Activated T-helper 2 cell treated with anti-CD3 and anti-CD28 coated beads, Interferon-gamma antibody, Interleukin-2, Interleukin-4, amounts not matched to agents 10 μg/mL and 5 μg/mL and 100 μg/mL, durations not matched to agents 14 hours and 24 hours and 36 hours (primary cell): ENCODE measurements around the gene SCG2. TPM values are rescaled to one million over a fixed set of nuclear protein-coding genes. Genes with fewer than 3 reads are reported as not detected.

Experiments
- DNase-seq: peaks from one replicate; pipeline ENCODE4 v3.0.0; 2021; ENCODE audit warnings: low spot score
- H3K27ac Mint-ChIP-seq: one replicate; pipeline ENCODE4 v1.8.0; 2021; ENCODE audit warnings: mixed read lengths
- H3K27me3 Mint-ChIP-seq: one replicate; pipeline ENCODE4 v1.8.0; 2021; ENCODE audit warnings: low read depth, mixed read lengths
- H3K36me3 Mint-ChIP-seq: one replicate; pipeline ENCODE4 v1.8.0; 2021; ENCODE audit warnings: low read depth, mixed read lengths
- H3K4me1 Mint-ChIP-seq: one replicate; pipeline ENCODE4 v1.8.0; 2021; ENCODE audit warnings: low read depth, mixed read lengths
- H3K4me3 Mint-ChIP-seq: one replicate; pipeline ENCODE4 v1.8.0; 2021; ENCODE audit warnings: low read depth, mild to moderate bottlenecking, moderate library complexity, mixed read lengths
- H3K9me3 Mint-ChIP-seq: one replicate; pipeline ENCODE4 v1.8.0; 2021; ENCODE audit warnings: mixed read lengths
- intact Hi-C: fragments of 100-400 bp; cut with micrococcal nuclease; formaldehyde crosslinking; loops from one replicate; pipeline ENCODE4 v1.15.1; 2023
- total RNA-seq: library from RNA; stranded (reverse); gene quantifications from 2 replicates; pipeline ENCODE4 v1.2.3, GENCODE V29; 2022

Gene SCG2
- total RNA-seq, 1 donor from 2014 or later, result not detected

DNA sequence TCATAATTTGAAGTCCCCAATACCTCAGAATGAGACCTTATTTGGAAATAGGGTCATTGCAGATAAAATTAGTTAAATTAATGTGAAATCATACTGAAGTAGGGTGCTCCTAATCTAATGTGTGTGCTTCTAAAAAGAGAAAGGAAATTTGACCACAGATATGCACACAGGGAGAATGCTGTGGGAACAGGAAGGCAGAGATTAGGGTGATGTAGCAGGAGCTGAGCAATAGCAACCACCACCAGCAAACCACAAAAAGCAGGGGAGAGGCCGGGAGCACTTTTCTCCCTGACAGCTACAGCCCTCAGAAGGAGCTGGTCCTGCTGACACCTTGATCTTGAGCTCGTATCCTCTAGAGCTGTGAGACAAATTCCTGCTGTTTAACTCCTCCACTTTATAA is 24.6 kb upstream of the SCG2 start:
- Mint-ChIP-seq H3K4me3 (no peak overlapping the region), H3K36me3 (no peaks in the 10 kb centered on the region)
- intact Hi-C loops, result no loop called here

GRCh38 chr2:223625652-223626051 is 23.5 kb upstream of the SCG2 start:
- intact Hi-C loops, result no loop called here
- Mint-ChIP-seq H3K27ac (no peak overlapping the region), H3K4me1 (no peaks in the 10 kb centered on the region), H3K9me3 (no peaks in the 10 kb centered on the region), H3K4me3 (no peak overlapping the region), H3K27me3 (peaks cover 9% of the 10 kb centered on the region), H3K36me3 (no peaks in the 10 kb centered on the region)
- no peak for DNase-seq

More for the DNA sequence above, 24.6 kb upstream of the SCG2 start:
- DNase-seq, result no peak
- Mint-ChIP-seq H3K27me3 (peaks cover 9% of the 10 kb centered on the region), H3K9me3 (no peaks in the 10 kb centered on the region), H3K4me1 (no peaks in the 10 kb centered on the region), H3K27ac (no peak overlapping the region)

GRCh38 chr2:223621901-223622300 is 19.7 kb upstream of the SCG2 start:
- Mint-ChIP-seq H3K9me3 (no peaks in the 10 kb centered on the region), H3K27ac (no peak overlapping the region), H3K27me3 (peaks cover 26% of the 10 kb centered on the region), H3K4me1 (no peaks in the 10 kb centered on the region), H3K4me3 (no peak overlapping the region), H3K36me3 (no peaks in the 10 kb centered on the region)
- DNase-seq, result no peak
- intact Hi-C loops, result no loop called here

- no peaks in the 10 kb centered on the region for H3K36me3 Mint-ChIP-seq
- no peak for DNase-seq
- peaks cover 20% of the 10 kb centered on the region for H3K27me3 Mint-ChIP-seq
- H3K4me1 Mint-ChIP-seq, result no peaks in the 10 kb centered on the region
- H3K9me3 Mint-ChIP-seq, result no peaks in the 10 kb centered on the region
- no peak overlapping the region for H3K4me3 Mint-ChIP-seq
- intact Hi-C loops, result loop anchor here (10.0 kb wide), 1 partner anchor 645 kb away; no protein-coding TSS in a partner anchor
- H3K27ac Mint-ChIP-seq, result no peak overlapping the region
These were observed 17.4 kb upstream of the SCG2 start for GRCh38 chr2:223619486-223620129.

DNA sequence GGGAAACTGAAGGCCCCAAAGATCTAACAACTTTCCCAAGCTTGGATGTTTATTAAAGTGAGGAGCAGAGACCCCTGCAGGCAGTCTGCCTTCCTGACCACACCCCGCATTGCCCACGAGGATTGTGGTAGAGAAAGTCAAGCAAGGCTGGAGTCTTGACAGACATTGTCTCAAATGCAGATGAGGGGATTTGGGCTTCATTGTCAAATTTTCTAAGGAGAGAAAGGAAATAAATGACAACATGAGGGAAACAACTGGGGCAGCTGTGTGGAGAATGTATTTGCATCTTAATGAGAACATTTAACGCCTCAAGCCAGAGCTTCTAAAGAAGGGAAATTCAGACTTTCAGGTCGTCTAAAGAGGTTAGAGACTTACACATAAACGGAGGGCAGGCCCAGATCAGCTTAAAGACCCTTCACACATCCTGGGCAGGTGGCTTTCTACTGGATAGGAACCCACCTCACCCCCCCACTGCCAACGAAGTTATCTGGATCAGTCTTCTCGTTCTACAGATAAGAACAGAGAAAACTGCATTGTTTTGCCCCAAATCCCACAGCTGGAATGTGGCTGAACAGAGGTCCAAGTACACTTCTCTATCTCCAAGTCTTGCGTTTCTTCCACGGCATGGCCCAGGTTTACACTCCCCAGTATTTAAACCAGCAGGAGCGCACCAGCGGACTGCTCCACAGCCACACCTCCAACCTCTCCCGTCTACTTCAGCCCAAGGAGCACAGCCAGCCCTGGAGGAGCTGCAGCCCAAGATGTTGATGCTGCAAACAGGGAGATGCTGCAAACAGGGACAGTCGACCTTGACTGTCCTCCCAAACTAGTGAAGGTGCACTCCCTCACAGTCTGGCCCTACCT is 16.2 kb upstream of the SCG2 start:
- Mint-ChIP-seq H3K27me3 (peaks cover 32% of the 10 kb centered on the region), H3K9me3 (no peaks in the 10 kb centered on the region), H3K4me1 (no peaks in the 10 kb centered on the region), H3K27ac (no peak overlapping the region), H3K36me3 (no peaks in the 10 kb centered on the region), H3K4me3 (no peak overlapping the region)
- DNase-seq, result no peak
- intact Hi-C loops, result loop anchor here (10.0 kb wide), 1 partner anchor 644 kb away; no protein-coding TSS in a partner anchor

- Mint-ChIP-seq H3K4me3 (no peak overlapping the region), H3K36me3 (no peaks in the 10 kb centered on the region), H3K27me3 (peaks cover 45% of the 10 kb centered on the region), H3K27ac (no peak overlapping the region), H3K4me1 (peaks cover 2% of the 10 kb centered on the region), H3K9me3 (no peaks in the 10 kb centered on the region)
- no peak for DNase-seq
- intact Hi-C loops, result loop anchor here (10.0 kb wide), 1 partner anchor 640 kb away; no protein-coding TSS in a partner anchor
These were observed 12.4 kb upstream of the SCG2 start for GRCh38 chr2:223614534-223614933.

DNA sequence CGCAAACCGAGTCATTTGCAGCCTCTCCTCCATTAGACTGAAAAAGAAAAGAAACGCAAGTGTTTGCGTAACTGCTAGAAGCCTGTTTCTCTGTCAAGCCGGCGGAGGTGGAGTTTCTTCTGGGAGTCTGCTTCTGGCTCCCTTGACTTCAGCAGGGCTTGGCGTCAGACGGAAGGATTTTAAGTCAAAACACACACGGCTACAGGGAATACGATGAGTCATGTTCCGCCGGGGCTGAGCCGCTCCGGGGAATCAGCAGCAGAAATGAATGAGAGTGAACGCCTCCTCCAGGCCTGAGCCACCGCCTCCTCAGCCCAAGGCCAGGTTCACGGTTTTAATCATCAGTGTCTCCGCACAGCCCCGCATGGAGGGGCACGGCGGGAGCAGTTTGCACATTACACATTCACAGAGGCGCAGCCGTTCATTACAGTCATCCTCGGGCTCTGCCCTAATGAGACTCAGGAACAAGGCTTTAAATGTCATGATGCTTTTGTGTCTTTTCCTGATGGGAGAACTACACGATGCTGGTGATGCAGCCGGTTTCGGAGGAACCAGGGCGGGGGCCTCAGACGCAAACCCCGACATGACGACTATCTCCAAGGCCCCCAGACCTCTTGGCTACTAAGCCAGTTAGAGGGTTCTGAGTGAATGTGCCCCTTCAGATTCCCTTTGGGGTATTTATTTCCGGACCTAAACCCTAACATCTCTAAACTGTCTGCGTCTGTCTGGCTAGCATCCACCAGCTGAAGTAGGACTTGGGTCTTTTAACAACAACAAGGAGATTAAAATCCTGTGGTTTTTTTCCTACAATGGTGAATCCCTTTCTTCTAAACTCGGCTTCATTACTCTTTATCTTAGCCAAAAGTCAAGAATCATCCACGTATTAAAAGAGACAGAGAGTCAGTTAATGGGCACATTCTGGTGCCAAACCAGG is 11.1 kb upstream of the SCG2 start:
- peaks cover 35% of the 10 kb centered on the region for H3K27me3 Mint-ChIP-seq
- H3K27ac Mint-ChIP-seq, result no peak overlapping the region
- H3K9me3 Mint-ChIP-seq, result no peaks in the 10 kb centered on the region
- H3K36me3 Mint-ChIP-seq, result no peaks in the 10 kb centered on the region
- intact Hi-C loops, result loop anchor here (10.0 kb wide), 1 partner anchor 638 kb away; no protein-coding TSS in a partner anchor
- peaks cover 2% of the 10 kb centered on the region for H3K4me1 Mint-ChIP-seq
- no peak overlapping the region for H3K4me3 Mint-ChIP-seq
- DNase-seq, result no peak

DNA sequence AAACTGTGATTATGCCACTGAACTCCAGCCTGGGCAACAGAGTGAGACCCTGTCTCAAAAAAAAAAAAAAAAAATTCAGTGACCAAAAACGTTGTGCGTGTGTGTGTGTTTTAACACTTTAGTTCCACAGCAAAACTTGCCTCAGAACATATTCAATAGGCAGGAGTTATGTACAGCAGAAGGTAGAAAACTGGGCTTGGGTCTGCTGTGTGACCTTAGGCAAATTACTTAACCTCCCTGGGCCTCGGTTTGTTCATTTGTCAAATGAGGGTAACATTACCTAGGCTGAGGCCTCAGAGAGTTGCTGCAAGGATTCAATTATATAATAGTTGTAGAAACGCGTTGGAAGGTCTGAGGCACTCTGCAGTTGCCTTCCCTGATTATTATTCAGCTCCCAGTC is 10.3 kb upstream of the SCG2 start:
- H3K36me3 Mint-ChIP-seq, result no peaks in the 10 kb centered on the region
- H3K4me1 Mint-ChIP-seq, result peaks cover 2% of the 10 kb centered on the region
- DNase-seq, result no peak
- intact Hi-C loops, result loop anchor here (10.0 kb wide), 1 partner anchor 638 kb away; no protein-coding TSS in a partner anchor
- peaks cover 28% of the 10 kb centered on the region for H3K27me3 Mint-ChIP-seq
- no peak overlapping the region for H3K4me3 Mint-ChIP-seq
- H3K27ac Mint-ChIP-seq, result no peak overlapping the region
- no peaks in the 10 kb centered on the region for H3K9me3 Mint-ChIP-seq

DNA sequence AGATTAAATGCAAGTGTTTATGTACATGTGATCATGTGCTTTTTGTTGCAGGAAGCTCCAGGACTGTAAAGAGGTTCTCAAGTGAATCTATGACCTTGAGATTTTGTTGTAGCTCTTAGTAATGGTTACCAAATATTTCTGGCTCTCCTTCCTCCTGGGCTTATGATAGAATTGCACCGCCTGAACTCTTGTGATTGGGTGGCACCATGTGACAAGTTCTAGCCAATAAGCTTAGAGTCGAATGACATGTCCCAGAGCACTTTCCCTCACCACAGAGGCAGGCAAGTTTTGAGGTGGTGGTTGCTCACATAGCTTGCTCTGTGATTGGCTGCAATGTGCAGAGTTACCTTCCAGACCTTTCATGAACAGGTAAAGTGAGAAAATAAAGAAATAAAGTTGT is 8.9 kb upstream of the SCG2 start:
- DNase-seq, result no peak
- Mint-ChIP-seq H3K4me1 (peaks cover 2% of the 10 kb centered on the region), H3K27me3 (peaks cover 31% of the 10 kb centered on the region), H3K9me3 (no peaks in the 10 kb centered on the region), H3K36me3 (no peaks in the 10 kb centered on the region), H3K4me3 (no peak overlapping the region), H3K27ac (no peak overlapping the region)
- intact Hi-C loops, result loop anchor here (10.0 kb wide), 1 partner anchor 636 kb away; no protein-coding TSS in a partner anchor

- H3K36me3 Mint-ChIP-seq, result no peaks in the 10 kb centered on the region
- intact Hi-C loops, result no loop called here
- peaks cover 13% of the 10 kb centered on the region for H3K27me3 Mint-ChIP-seq
- H3K4me3 Mint-ChIP-seq, result no peak overlapping the region
- H3K4me1 Mint-ChIP-seq, result no peaks in the 10 kb centered on the region
- H3K9me3 Mint-ChIP-seq, result no peaks in the 10 kb centered on the region
- no peak overlapping the region for H3K27ac Mint-ChIP-seq
- DNase-seq, result no peak
These were observed 5.3 kb upstream of the SCG2 start for GRCh38 chr2:223607476-223607875.

GRCh38 chr2:223606946-223607345 is 4.8 kb upstream of the SCG2 start:
- intact Hi-C loops, result no loop called here
- H3K9me3 Mint-ChIP-seq, result no peaks in the 10 kb centered on the region
- H3K27ac Mint-ChIP-seq, result no peak overlapping the region
- H3K4me3 Mint-ChIP-seq, result no peak overlapping the region
- H3K4me1 Mint-ChIP-seq, result peaks cover 2% of the 10 kb centered on the region
- no peak for DNase-seq
- H3K36me3 Mint-ChIP-seq, result no peaks in the 10 kb centered on the region
- peaks cover 8% of the 10 kb centered on the region for H3K27me3 Mint-ChIP-seq

DNA sequence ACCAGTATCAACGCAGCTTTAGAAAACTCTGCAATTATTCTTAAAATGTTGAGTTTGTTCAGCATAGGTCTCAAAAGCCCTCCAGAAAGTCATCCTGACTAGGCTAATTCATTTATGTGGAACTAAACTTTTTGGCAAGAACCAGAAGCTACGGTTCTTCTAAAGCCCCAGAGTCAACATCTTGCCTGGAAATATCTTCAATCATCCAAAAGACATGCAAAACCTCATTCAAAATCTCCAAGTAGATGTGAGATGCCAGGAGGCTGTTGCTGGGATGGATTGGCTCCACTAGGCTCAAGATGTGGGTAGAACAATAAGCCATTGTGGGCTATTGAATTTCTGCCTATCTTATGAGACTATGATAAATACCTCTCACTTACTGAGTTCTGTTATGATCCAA is 2.1 kb upstream of the SCG2 start:
- H3K27ac Mint-ChIP-seq, result no peak overlapping the region
- no peak for DNase-seq
- H3K36me3 Mint-ChIP-seq, result no peaks in the 10 kb centered on the region
- no peaks in the 10 kb centered on the region for H3K9me3 Mint-ChIP-seq
- intact Hi-C loops, result no loop called here
- no peak overlapping the region for H3K4me3 Mint-ChIP-seq
- peaks cover 5% of the 10 kb centered on the region for H3K27me3 Mint-ChIP-seq
- peaks cover 2% of the 10 kb centered on the region for H3K4me1 Mint-ChIP-seq
